ENCODE measurements around the gene SFTA2.

SFTA2 gene

GRCh38 chr6:30893001-30893591 lies 38.9 kb downstream of the SFTA2 start:
- TF ChIP-seq CTCF (conservative IDR thresholded peaks at IDR 0.05) = 0 out of 2 replicates have a peak, but pooled peaks have one; percentile 7
- H3K27ac ChIP-seq = no peak overlapping the region

- no peak overlapping the region for H3K27ac ChIP-seq
- TF ChIP-seq CTCF (conservative IDR thresholded peaks at IDR 0.05) = no peak
These were observed 40.0 kb downstream of the SFTA2 start for GRCh38 chr6:30891816-30892538.

GRCh38 chr6:30891450-30891723 lies 40.6 kb downstream of the SFTA2 start:
- H3K27ac ChIP-seq = no peak overlapping the region
- TF ChIP-seq CTCF (conservative IDR thresholded peaks at IDR 0.05) = no peak

GRCh38 chr6:30890646-30891449 lies 41.1 kb downstream of the SFTA2 start:
- TF ChIP-seq CTCF (conservative IDR thresholded peaks at IDR 0.05) = no peak
- H3K27ac ChIP-seq = no peak overlapping the region

- TF ChIP-seq CTCF (conservative IDR thresholded peaks at IDR 0.05) = no peak
- H3K27ac ChIP-seq = no peak overlapping the region
These were observed 41.9 kb downstream of the SFTA2 start for GRCh38 chr6:30889921-30890645.

- no peak overlapping the region for H3K27ac ChIP-seq
These were observed 42.5 kb downstream of the SFTA2 start for GRCh38 chr6:30889496-30889885.

More at GRCh38 chr6:30889496-30889885, 42.5 kb downstream of the SFTA2 start:
- TF ChIP-seq CTCF (conservative IDR thresholded peaks at IDR 0.05) = no peak
